Neural progenitor cell (in vitro differentiated cells): ENCODE data around the gene POLR3A. TPM values are rescaled to one million over a fixed set of nuclear protein-coding genes. Genes with fewer than 3 reads are reported as not detected.
A peak's percentile ranks its signal among the peaks of the same experiment; 100 is the strongest.

Experiments
- DNase-seq: peaks from one replicate; pipeline ENCODE4 v3.0.0-alpha.2; 2016; ENCODE audit warnings: low spot score
- H2AFZ ChIP-seq: fragments of 200-600 bp; sonication (generic); replicated peaks from 2 replicates; pipeline ENCODE4 v1.6.1; 2016; ENCODE audit warnings: antibody characterized with exemption
- H3F3A ChIP-seq: fragments of 200-600 bp; sonication (generic); 2 replicates; pipeline ENCODE4 v1.6.1; 2016; ENCODE audit warnings: antibody characterized with exemption, low read depth
- H3K27ac ChIP-seq: fragments of 200-600 bp; sonication (generic); 2 replicates; pipeline ENCODE4 v1.5.1; 2016; ENCODE audit warnings: mild to moderate bottlenecking
- H3K27me3 ChIP-seq: fragments of 200-600 bp; sonication (generic); 2 replicates; pipeline ENCODE4 v1.6.1; 2016; ENCODE audit warnings: mild to moderate bottlenecking, moderate library complexity
- H3K36me3 ChIP-seq: fragments of 200-600 bp; sonication (generic); 2 replicates; pipeline ENCODE4 v1.5.1; 2016
- H3K4me1 ChIP-seq: fragments of 200-600 bp; sonication (generic); 2 replicates; pipeline ENCODE4 v1.6.1; 2016; ENCODE audit warnings: mixed run types
- H3K4me2 ChIP-seq: fragments of 200-600 bp; sonication (generic); 2 replicates; pipeline ENCODE4 v1.6.1; 2016
- H3K4me3 ChIP-seq: fragments of 200-600 bp; sonication (generic); 2 replicates; pipeline ENCODE4 v1.5.1; 2016
- H3K79me2 ChIP-seq: fragments of 200-600 bp; sonication (generic); 2 replicates; pipeline ENCODE4 v1.6.1; 2016; ENCODE audit warnings: low read depth
- H3K9ac ChIP-seq: fragments of 200-600 bp; sonication (generic); 2 replicates; pipeline ENCODE4 v1.6.1; 2016
- H3K9me3 ChIP-seq: fragments of 200-600 bp; sonication (generic); 2 replicates; pipeline ENCODE4 v1.5.1; 2016; ENCODE audit warnings: low read depth
- H4K20me1 ChIP-seq: fragments of 200-600 bp; sonication (generic); 2 replicates; pipeline ENCODE4 v1.6.1; 2016; ENCODE audit warnings: low read depth
- H3K27ac Mint-ChIP-seq: 3 replicates; pipeline ENCODE4 v1.8.0; 2021; ENCODE audit warnings: mixed read lengths
- H3K27me3 Mint-ChIP-seq: 2 replicates; pipeline ENCODE4 v1.8.0; 2022; ENCODE audit warnings: low read depth, mild to moderate bottlenecking, inconsistent platforms, moderate library complexity, mixed read lengths; ENCODE audit not compliant: insufficient read depth
- H3K36me3 Mint-ChIP-seq: 3 replicates; pipeline ENCODE4 v1.8.0; 2021; ENCODE audit warnings: mixed read lengths
- H3K4me1 Mint-ChIP-seq: 3 replicates; pipeline ENCODE4 v1.8.0; 2021; ENCODE audit warnings: mixed read lengths
- H3K4me3 Mint-ChIP-seq: 3 replicates; pipeline ENCODE4 v1.8.0; 2021; ENCODE audit warnings: mild to moderate bottlenecking, moderate library complexity, mixed read lengths
- H3K9me3 Mint-ChIP-seq: 3 replicates; pipeline ENCODE4 v1.8.0; 2020; ENCODE audit warnings: mixed read lengths
- EZH2 ChIP-seq: fragments of 200-600 bp; sonication (generic); IDR thresholded peaks from 2 replicates; pipeline ENCODE4 v1.6.1; 2017; ENCODE audit warnings: antibody characterized with exemption, mild to moderate bottlenecking, moderate library complexity
- EZH2phosphoT487 ChIP-seq: fragments of 200-600 bp; sonication (generic); IDR thresholded peaks from 2 replicates; pipeline ENCODE4 v1.6.1; 2017; ENCODE audit warnings: antibody characterized with exemption
- total RNA-seq: library from RNA; depleted of rRNA; stranded (reverse); fragments of >200 nt; gene quantifications from 2 replicates; pipeline ENCODE4 v1.2.3, GENCODE V29; 2015; ENCODE audit warnings: low replicate concordance
- TF ChIP-seq, protein P1 (sequence below): fragments of 200-600 bp; sonication (generic); IDR thresholded peaks from 2 replicates; pipeline ENCODE4 v1.5.1; 2017; ENCODE audit warnings: antibody characterized with exemption, mild to moderate bottlenecking

Gene POLR3A
- total RNA-seq, 1 donor from 2014 or later = 16.0 TPM

DNA sequence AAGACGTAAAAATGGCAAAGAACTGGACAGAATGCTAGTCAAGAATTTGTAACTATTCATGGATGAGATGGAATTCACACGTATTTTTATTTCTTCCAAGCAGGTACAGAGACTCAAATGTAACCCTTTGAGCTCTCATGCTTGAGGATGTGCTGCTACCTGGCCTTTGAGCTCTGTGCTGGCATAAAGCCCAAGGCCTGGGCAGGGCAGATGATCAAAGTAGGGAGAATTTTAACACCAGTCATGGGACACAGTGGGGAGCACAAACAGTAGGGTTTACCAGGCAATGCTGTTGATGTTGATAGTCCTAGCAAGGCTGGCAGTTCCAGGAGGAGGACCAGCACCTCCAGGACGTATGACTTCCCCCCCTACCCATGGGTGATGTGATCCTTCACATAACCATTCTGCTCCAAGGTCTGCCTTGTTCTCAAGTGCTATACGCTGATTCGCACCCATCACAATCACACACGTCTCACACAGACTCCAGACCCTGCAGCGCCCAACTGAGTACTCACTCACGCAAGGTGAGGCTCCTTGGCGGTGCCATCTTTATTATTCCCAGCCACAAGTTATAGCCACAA is 54.1 kb downstream of the POLR3A start:
- H3F3A ChIP-seq = peaks cover 23% of the 10 kb centered on the region
- no peaks in the 10 kb centered on the region for H3K9me3 ChIP-seq
- Mint-ChIP-seq H3K4me1 (peaks cover 14% of the 10 kb centered on the region), H3K4me3 (no peak overlapping the region), H3K36me3 (peaks cover 27% of the 10 kb centered on the region), H3K27ac (no peak overlapping the region), H3K9me3 (no peaks in the 10 kb centered on the region), H3K27me3 (no peaks in the 10 kb centered on the region)
- H2AFZ ChIP-seq = no peak overlapping the region
- no peak overlapping the region for H3K27ac ChIP-seq
- peaks cover 7% of the 10 kb centered on the region for H3K4me1 ChIP-seq
- no peaks in the 10 kb centered on the region for H3K79me2 ChIP-seq
- DNase-seq = no peak
- H3K9ac ChIP-seq = no peak overlapping the region
- TF ChIP-seq EZH2phosphoT487 = no peak
- no peak for TF ChIP-seq EZH2
- TF ChIP-seq, protein P1, sequence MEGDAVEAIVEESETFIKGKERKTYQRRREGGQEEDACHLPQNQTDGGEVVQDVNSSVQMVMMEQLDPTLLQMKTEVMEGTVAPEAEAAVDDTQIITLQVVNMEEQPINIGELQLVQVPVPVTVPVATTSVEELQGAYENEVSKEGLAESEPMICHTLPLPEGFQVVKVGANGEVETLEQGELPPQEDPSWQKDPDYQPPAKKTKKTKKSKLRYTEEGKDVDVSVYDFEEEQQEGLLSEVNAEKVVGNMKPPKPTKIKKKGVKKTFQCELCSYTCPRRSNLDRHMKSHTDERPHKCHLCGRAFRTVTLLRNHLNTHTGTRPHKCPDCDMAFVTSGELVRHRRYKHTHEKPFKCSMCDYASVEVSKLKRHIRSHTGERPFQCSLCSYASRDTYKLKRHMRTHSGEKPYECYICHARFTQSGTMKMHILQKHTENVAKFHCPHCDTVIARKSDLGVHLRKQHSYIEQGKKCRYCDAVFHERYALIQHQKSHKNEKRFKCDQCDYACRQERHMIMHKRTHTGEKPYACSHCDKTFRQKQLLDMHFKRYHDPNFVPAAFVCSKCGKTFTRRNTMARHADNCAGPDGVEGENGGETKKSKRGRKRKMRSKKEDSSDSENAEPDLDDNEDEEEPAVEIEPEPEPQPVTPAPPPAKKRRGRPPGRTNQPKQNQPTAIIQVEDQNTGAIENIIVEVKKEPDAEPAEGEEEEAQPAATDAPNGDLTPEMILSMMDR = no peak
- H4K20me1 ChIP-seq = peaks cover 7% of the 10 kb centered on the region
- no peaks in the 10 kb centered on the region for H3K36me3 ChIP-seq
- H3K4me2 ChIP-seq = no peak overlapping the region
- H3K4me3 ChIP-seq = no peak overlapping the region
- H3K27me3 ChIP-seq = no peaks in the 10 kb centered on the region

DNA sequence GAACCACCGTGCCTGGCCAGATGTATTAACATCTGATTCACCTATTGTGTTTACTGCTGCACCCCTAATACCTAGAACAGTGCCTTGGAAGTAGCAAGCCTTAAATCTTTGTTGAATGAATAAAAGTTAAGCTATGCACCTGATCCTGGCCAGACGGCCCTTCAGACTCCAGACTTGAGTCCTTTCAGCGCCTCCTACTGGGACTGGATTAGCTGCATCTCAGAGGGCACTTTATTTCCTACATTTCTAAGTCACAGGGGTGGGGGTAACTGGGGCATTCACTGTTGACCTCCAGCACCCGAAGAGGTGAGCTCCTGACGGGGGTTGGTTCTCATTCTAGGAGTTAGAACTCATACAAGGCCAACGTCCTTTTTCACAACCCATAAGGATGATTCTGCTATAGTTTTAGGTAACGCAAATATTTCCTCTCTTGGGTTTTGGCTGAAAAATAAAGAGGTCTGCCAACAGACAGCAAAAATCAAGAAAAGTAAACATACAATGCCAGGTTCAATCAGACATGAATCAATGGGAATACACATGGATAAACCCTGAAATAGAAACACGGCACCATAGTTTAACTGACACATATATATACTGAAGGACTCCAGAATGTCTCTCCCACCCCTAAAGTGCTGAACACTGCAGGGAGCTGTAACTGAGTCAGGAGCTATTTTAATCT is 54.8 kb downstream of the POLR3A start:
- H2AFZ ChIP-seq = no peak overlapping the region
- Mint-ChIP-seq H3K9me3 (no peaks in the 10 kb centered on the region), H3K27me3 (no peaks in the 10 kb centered on the region), H3K27ac (no peak overlapping the region), H3K4me1 (peaks cover 14% of the 10 kb centered on the region), H3K36me3 (peaks cover 21% of the 10 kb centered on the region), H3K4me3 (no peak overlapping the region)
- no peaks in the 10 kb centered on the region for H3K36me3 ChIP-seq
- peaks cover 7% of the 10 kb centered on the region for H3K4me1 ChIP-seq
- peak; percentile 86 for DNase-seq
- H3F3A ChIP-seq = peaks cover 23% of the 10 kb centered on the region
- no peak overlapping the region for H3K9ac ChIP-seq
- no peak for TF ChIP-seq EZH2phosphoT487
- TF ChIP-seq, protein P1 = peak; percentile 72
- no peaks in the 10 kb centered on the region for H3K9me3 ChIP-seq
- no peaks in the 10 kb centered on the region for H3K27me3 ChIP-seq
- H3K4me3 ChIP-seq = no peak overlapping the region
- peaks cover 7% of the 10 kb centered on the region for H4K20me1 ChIP-seq
- H3K4me2 ChIP-seq = no peak overlapping the region
- no peaks in the 10 kb centered on the region for H3K79me2 ChIP-seq
- H3K27ac ChIP-seq = no peak overlapping the region

DNA sequence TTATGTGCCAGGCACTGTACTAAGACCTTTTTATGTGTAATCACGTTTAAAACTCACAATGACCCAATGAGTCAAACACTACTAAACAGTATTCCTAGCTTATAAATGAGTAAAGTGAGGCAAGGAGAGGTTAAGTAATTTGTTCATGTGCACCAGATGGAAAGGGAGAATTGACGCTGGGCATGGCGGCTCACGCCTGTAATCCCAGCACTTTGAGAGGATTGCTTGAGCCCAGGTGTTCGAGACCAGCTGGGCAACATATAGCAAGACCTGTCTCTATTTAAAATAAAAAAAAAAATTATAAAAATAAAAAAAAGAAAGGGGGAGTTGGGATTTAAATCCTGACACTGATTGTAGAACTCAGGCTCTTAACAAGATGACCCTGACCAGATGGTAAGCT is 56.0 kb downstream of the POLR3A start:
- Mint-ChIP-seq H3K27ac (no peak overlapping the region), H3K4me3 (no peak overlapping the region)
- no peak overlapping the region for H3K4me3 ChIP-seq

More for the DNA sequence above, 56.0 kb downstream of the POLR3A start:
- Histone ChIP-seq H3K36me3 (no peaks in the 10 kb centered on the region), H3K4me2 (no peak overlapping the region), H2AFZ (no peak overlapping the region), H3K9me3 (no peaks in the 10 kb centered on the region), H3K27ac (no peak overlapping the region), H3K4me1 (peaks cover 7% of the 10 kb centered on the region), H3K79me2 (no peaks in the 10 kb centered on the region), H4K20me1 (peaks cover 7% of the 10 kb centered on the region), H3K27me3 (no peaks in the 10 kb centered on the region), H3K9ac (no peak overlapping the region), H3F3A (peaks cover 23% of the 10 kb centered on the region)
- Mint-ChIP-seq H3K27me3 (no peaks in the 10 kb centered on the region), H3K36me3 (peaks cover 21% of the 10 kb centered on the region), H3K9me3 (no peaks in the 10 kb centered on the region), H3K4me1 (peaks cover 25% of the 10 kb centered on the region)
- no peak for DNase-seq
- TF ChIP-seq EZH2 (no peak), EZH2phosphoT487 (no peak)
- TF ChIP-seq, protein P1 = no peak
